HG03060 (cell line): ENCODE data around the gene TNFSF4.

ENCODE experiments used
- ATAC-seq: cut with Tn5 transposase; IDR thresholded peaks from one replicate; pipeline ENCODE4 v1.9.1; 2021; ENCODE audit warnings: low read depth, moderate number of reproducible peaks; ENCODE audit not compliant: unreplicated experiment

TNFSF4 gene

GRCh38 chr1:173212952-173213491, 5.9 kb upstream of the TNFSF4 start:
- ATAC-seq, result peak; percentile 88

GRCh38 chr1:173210716-173211231, 3.6 kb upstream of the TNFSF4 start:
- ATAC-seq, result no peak

DNA sequence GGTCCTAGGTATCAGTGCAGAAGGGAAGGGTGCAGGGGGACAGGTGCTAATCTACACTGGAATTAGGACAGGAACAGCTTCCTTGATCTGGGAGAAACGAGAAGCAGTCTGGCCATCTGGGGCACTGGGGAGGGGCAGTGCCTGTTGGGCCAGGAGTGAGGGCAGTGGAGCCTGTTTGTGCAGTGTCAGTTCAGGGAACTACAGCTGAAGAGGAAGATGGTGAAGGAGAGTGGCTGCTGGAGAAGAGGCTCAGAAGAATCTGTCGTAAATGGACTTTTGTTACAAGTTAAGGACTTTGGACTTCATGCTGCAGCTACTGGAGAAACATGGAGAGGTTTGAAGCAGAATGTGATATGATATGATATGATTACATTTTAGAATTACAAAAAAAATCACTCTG, 3.2 kb upstream of the TNFSF4 start:
- no peak for ATAC-seq

- ATAC-seq, result no peak
These were observed 1.7 kb upstream of the TNFSF4 start for GRCh38 chr1:173208868-173209267.

GRCh38 chr1:173208146-173208545, 1.0 kb upstream of the TNFSF4 start:
- ATAC-seq, result no peak

DNA sequence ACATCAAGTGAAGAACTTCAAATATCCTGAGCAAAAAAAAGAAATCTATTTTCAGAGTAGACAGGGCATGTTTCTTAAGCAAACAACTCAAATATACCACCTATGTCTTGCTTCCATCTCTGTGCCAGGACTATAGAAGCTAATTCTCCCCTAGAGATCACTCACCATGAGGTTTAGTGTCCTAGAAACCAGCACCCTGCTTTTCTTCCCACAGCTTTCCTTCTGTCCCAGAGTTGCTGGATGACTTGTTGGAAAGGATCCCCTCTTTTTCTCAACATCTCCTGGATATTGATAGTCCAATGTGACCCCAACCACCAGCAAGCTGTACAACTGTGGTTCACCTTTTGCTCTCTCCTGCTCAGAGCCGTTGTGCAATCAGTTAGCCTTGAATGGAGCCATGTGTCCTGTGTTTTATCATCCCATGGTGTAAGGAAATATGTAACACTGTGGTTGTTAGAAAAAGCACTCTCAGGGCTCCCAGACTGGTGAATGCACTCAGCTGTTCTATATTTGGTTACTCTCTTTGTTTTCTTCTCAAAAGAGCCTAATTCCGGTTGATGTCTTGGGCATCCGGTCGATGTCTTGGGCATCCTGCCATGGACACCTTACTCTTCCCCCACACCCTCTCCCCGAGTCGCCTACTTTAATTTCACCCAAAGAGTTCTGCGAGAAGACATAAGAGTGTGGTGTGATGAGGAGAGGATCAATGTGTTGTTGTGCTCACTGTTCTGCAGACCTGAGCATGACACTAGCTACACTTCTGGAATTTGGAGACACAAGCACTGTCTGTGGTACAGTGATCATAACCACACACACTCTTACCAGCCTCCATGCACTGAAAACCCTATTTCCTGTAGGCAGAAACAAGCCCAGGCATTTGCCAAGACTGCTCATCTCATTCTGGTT, 1.7 kb downstream of the TNFSF4 start:
- ATAC-seq, result no peak

DNA sequence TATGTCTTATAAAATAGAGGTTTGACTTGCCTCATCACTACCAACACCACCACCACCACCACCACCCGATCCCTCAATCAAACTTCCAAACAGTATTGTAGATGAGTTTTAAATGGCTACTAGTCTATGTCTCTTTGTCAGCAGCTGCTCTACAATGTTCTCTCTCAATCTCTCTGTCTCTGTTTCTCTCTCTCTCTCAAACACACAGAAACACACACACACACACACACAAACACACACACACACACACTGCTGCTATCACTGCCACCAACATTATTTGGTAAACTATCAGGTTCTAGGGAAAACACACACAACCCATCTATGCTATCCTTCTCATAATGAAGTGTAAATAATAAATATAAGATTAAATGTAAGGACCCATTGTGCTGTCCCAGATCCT, 2.4 kb downstream of the TNFSF4 start:
- no peak for ATAC-seq

DNA sequence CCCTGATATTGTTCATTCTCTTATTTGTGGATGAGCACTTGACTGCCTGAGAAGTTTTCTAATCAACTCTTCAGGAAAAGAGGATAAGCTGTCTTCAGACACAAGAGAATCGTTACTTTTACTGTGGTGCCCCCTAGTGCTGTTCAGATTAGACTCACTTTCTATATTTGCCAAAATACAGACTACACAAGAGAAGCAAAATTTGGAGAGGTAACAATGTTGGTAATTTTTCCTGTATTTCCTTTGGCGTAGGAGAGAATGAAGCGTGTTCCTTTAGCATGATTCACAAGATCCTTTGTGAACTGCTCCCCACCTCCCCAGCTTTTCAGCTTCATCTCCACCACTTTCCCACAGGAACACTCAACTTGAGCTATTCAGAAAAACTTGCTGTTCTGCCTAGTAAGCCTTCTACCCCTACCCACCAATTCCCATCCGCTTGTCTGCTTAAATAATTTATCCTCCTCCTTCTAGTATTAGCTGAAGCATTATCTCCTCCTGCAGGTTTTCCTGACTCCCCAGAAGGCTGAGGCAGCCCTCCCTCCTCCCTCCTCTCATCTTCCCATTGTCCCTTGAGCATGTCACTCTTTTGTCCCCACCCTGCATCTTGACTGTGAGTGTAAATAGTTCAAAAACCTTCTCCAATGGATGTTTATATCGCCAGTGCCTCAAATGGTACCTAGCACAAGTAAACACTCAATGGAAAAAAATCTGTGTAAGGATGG, 4.5 kb downstream of the TNFSF4 start:
- no peak for ATAC-seq

DNA sequence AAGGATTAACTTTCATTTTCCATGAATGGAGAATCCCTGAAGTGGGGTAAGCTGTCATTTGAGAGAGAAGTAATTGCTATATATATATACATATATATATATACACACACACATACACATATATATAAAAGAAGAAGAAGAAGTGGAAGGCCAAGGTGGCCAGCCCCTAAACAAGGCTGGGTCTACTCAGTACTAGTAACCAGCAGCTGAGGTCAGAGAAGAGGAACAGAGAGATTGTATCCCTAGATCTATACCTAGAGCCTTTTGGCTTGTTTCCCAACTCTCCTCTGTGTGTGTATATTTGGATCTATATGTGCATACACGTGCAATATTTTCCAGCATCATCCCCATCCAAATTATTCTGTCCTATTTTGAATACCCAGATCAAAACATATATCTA, 5.2 kb downstream of the TNFSF4 start:
- no peak for ATAC-seq

GRCh38 chr1:173195596-173196088, 11.5 kb downstream of the TNFSF4 start:
- ATAC-seq, result peak; percentile 70

GRCh38 chr1:173193639-173194038, 13.5 kb downstream of the TNFSF4 start:
- ATAC-seq, result no peak

GRCh38 chr1:173191011-173191705, 16.0 kb downstream of the TNFSF4 start:
- ATAC-seq, result no peak

GRCh38 chr1:173190101-173190936, 16.8 kb downstream of the TNFSF4 start:
- no peak for ATAC-seq

- ATAC-seq, result no peak
These were observed 19.4 kb downstream of the TNFSF4 start for GRCh38 chr1:173187671-173188237.

- ATAC-seq, result no peak
These were observed 25.3 kb downstream of the TNFSF4 start for GRCh38 chr1:173181791-173182190.

GRCh38 chr1:173176246-173176645, 30.9 kb downstream of the TNFSF4 start:
- no peak for ATAC-seq

DNA sequence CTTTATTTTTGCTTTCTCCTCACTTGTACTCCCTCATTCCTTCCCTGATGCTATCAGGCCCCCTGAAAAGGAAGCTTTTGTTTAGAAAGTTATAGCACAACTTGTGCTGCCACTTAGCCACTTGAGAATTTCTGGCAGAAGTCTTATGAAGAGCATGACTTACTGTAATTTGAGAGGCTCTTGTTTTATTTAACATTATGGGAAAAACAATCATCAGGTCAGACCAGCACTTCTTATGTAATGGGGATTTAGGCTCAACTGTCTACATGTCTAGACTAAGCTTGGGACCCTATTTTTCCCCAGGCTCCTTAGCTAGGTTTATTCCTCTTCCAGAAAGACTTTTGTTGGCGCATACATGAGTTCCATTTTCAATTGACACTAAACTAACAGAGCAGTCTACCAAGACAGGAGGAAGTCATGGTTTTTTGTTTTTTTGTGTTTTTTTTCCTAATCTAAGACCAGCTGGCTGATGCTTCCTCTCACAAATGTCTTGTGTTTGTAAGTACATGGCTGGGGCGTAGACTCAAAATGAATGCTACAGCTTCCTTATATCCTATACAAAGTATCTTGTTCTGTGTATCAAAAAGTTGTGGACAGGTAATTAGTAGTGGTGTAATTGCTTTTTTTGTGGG, 31.5 kb downstream of the TNFSF4 start:
- ATAC-seq, result no peak

GRCh38 chr1:173173388-173173787, 33.7 kb downstream of the TNFSF4 start:
- no peak for ATAC-seq

DNA sequence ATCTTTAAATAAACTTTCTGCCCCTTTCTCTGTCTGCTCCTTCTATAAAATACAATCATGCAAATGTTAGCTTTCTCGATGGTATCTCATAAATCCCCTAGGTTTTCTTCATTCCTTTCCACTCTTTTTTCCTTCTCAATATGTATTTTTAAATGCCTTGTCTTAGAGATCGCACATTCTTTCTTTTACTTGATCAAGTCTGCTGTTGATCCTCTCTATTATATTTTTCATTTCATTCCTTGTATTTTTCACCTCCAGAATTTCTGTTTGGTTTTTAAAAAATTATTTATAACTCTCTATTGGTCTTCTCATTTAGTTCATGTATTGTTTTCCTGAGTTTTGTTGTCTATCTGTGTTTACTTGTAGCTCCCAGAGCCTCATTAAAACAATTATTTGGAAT, 36.0 kb downstream of the TNFSF4 start:
- ATAC-seq, result no peak
